GM19397 (cell line): ENCODE data around the gene MPP3.
"Not testable (repeated sequence)": the region's sequence is repeated elsewhere in the genome, so short reads cannot be mapped to it uniquely, and the experiment has no call there.

ENCODE experiments used
- ATAC-seq: cut with Tn5 transposase; IDR thresholded peaks from one replicate; pipeline ENCODE4 v1.9.1; 2021; ENCODE audit warnings: mild to moderate bottlenecking, moderate library complexity; ENCODE audit not compliant: unreplicated experiment

MPP3 gene

GRCh38 chr17:43860927-43861622 is 28.1 kb upstream of the MPP3 start:
- no peak for ATAC-seq

GRCh38 chr17:43860077-43860725 is 27.3 kb upstream of the MPP3 start:
- ATAC-seq = no peak

GRCh38 chr17:43857957-43858600 is 25.1 kb upstream of the MPP3 start:
- ATAC-seq = no peak

- ATAC-seq = no peak
Observed at GRCh38 chr17:43857141-43857540, 24.2 kb upstream of the MPP3 start.

GRCh38 chr17:43856141-43856540 is 23.2 kb upstream of the MPP3 start:
- ATAC-seq = no peak

GRCh38 chr17:43855061-43855460 is 22.1 kb upstream of the MPP3 start:
- ATAC-seq = no peak

- ATAC-seq = no peak
Observed at GRCh38 chr17:43854498-43854897, 21.6 kb upstream of the MPP3 start.

- ATAC-seq = no peak
Observed at GRCh38 chr17:43853546-43853945, 20.6 kb upstream of the MPP3 start.

GRCh38 chr17:43852571-43852970 is 19.6 kb upstream of the MPP3 start:
- no peak for ATAC-seq

- ATAC-seq = no peak
Observed at GRCh38 chr17:43849116-43849515, 16.2 kb upstream of the MPP3 start.

GRCh38 chr17:43848601-43849000 is 15.7 kb upstream of the MPP3 start:
- no peak for ATAC-seq

- no peak for ATAC-seq
Observed at GRCh38 chr17:43846963-43847371, 14.0 kb upstream of the MPP3 start, which contains the start of gene CD300LG. Gene CD300LG (plus strand): TSS chr17:43847176. CDS start chr17:43847217, 41 bp downstream.

- no peak for ATAC-seq
Observed at GRCh38 chr17:43846221-43846712, 13.3 kb upstream of the MPP3 start.

- ATAC-seq = no peak
Observed at GRCh38 chr17:43845766-43846165, 12.8 kb upstream of the MPP3 start.

- no peak for ATAC-seq
Observed at GRCh38 chr17:43844241-43844640, 11.3 kb upstream of the MPP3 start.

GRCh38 chr17:43842975-43843325 is 10.0 kb upstream of the MPP3 start:
- ATAC-seq = no peak

- ATAC-seq = not testable (repeated sequence)
Observed at GRCh38 chr17:43842091-43842974, 9.4 kb upstream of the MPP3 start.

- ATAC-seq = no peak
Observed at GRCh38 chr17:43841282-43841681, 8.3 kb upstream of the MPP3 start.

GRCh38 chr17:43840814-43841213 is 7.9 kb upstream of the MPP3 start:
- no peak for ATAC-seq

- ATAC-seq = no peak
Observed at GRCh38 chr17:43839670-43840108, 6.7 kb upstream of the MPP3 start.

- ATAC-seq = no peak
Observed at GRCh38 chr17:43834106-43834505, 1.2 kb upstream of the MPP3 start.
